ENCODE measurements around the gene CCDC85B. TPM values are rescaled to one million over a fixed set of nuclear protein-coding genes. Genes with fewer than 3 reads are reported as not detected.

CCDC85B gene
- total and polyA plus RNA-seq, 12 donors = 0.16 to 162 (median 58.4) TPM

GRCh38 chr11:65873318-65874156 lies 16.9 kb upstream of the CCDC85B start:
- DNase-seq = peak; percentile 93 to 96 (median 95)
- TF ChIP-seq POLR2A (IDR thresholded peaks at IDR 0.05) = peak in 1 of 2 donors; percentile 55
- TF ChIP-seq CTCF (IDR thresholded peaks at IDR 0.05) = no peak
- peaks cover 2 to 17% of the 10 kb centered on the region in 2 donors for H3K4me1 ChIP-seq (replicated peaks in 1 of 2)
- H3K27ac ChIP-seq = peak overlapping the region in 4 of 5 donors; percentile 41 to 93 (median 82)
- H3K9me3 ChIP-seq (replicated peaks in 1 of 3) = no peaks in the 10 kb centered on the region
- intact Hi-C loops (cut with DNase I) = no loop called here
- WGBS, 4 donors = 7 to 24% (median 12%) methylated on average over 20 to 54 of the region's 54 CpGs
- H3K36me3 ChIP-seq (replicated peaks in 1 of 2) = peaks cover 0 to 4% of the 10 kb centered on the region in 2 donors
- peak overlapping the region in 3 of 4 donors; percentile 30 to 61 (median 45) for H3K4me3 ChIP-seq
- no peaks in the 10 kb centered on the region for H3K27me3 ChIP-seq

GRCh38 chr11:65879617-65880016 lies 10.9 kb upstream of the CCDC85B start, which contains the start of gene CTSW:
Gene CTSW (plus strand): TSS chr11:65879837. CDS start chr11:65879855, 18 bp downstream.
- no peak for DNase-seq
- Histone ChIP-seq H3K4me3 (no peak within 1 kb of the TSS), H3K36me3 (replicated peaks in 1 of 2) (peaks cover 0 to 25% of the 10 kb centered on the region in 2 donors), H3K27ac (no peak within 1 kb of the TSS), H3K4me1 (replicated peaks in 1 of 2) (no peaks in the 10 kb centered on the region), H3K27me3 (no peaks in the 10 kb centered on the region), H3K9me3 (replicated peaks in 1 of 3) (no peaks in the 10 kb centered on the region)
- TF ChIP-seq POLR2A (IDR thresholded peaks at IDR 0.05) = no peak
- TF ChIP-seq CTCF (IDR thresholded peaks at IDR 0.05) = no peak
- WGBS, 4 donors = 50 to 58% (median 52%) methylated on average over 6 to 7 of the region's 7 CpGs
- intact Hi-C loops (cut with DNase I) = loop anchor here (5.0 kb wide), 2 partner anchors 83 to 103 kb away; partner anchors contain the start of gene SART1 (in 1 of the 2)

- no peaks in the 10 kb centered on the region for H3K9me3 ChIP-seq (replicated peaks in 1 of 3)
- DNase-seq = no peak
- H3K4me3 ChIP-seq = no peak overlapping the region
- H3K36me3 ChIP-seq (replicated peaks in 1 of 2) = peaks cover 0 to 25% of the 10 kb centered on the region in 2 donors
- WGBS, 4 donors = 59 to 84% (median 67%) methylated on average over 3 to 7 of the region's 7 CpGs
- TF ChIP-seq CTCF (IDR thresholded peaks at IDR 0.05) (no peak), POLR2A (IDR thresholded peaks at IDR 0.05) (no peak)
- H3K27ac ChIP-seq = no peak overlapping the region
- H3K27me3 ChIP-seq = no peaks in the 10 kb centered on the region
- peaks cover 0 to 3% of the 10 kb centered on the region in 2 donors for H3K4me1 ChIP-seq (replicated peaks in 1 of 2)
- intact Hi-C loops (cut with DNase I) = loop anchor here (5.0 kb wide), 2 partner anchors 82 to 102 kb away; partner anchors contain the start of gene SART1 (in 1 of the 2)
Measured at GRCh38 chr11:65880027-65880426, 10.4 kb upstream of the CCDC85B start.

- Histone ChIP-seq H3K9me3 (replicated peaks in 1 of 3) (no peaks in the 10 kb centered on the region), H3K27ac (no peak overlapping the region), H3K27me3 (no peaks in the 10 kb centered on the region), H3K36me3 (replicated peaks in 1 of 2) (peaks cover 0 to 32% of the 10 kb centered on the region in 2 donors), H3K4me1 (replicated peaks in 1 of 2) (peaks cover 0 to 3% of the 10 kb centered on the region in 2 donors), H3K4me3 (no peak overlapping the region)
- intact Hi-C loops (cut with DNase I) = loop anchor here (5.0 kb wide), 2 partner anchors 81 to 101 kb away; partner anchors contain the start of gene SART1 (in 1 of the 2)
- 65 to 76% (median 68%) methylated on average over 4 to 7 of the region's 7 CpGs for WGBS, 4 donors
- TF ChIP-seq CTCF (IDR thresholded peaks at IDR 0.05) (no peak), POLR2A (IDR thresholded peaks at IDR 0.05) (no peak)
- DNase-seq = no peak
Measured at GRCh38 chr11:65880844-65881421, 9.5 kb upstream of the CCDC85B start.

Measured in adrenal gland (tissue), 12 donors.